Stimulated activated CD4-positive, alpha-beta T cell treated with anti-CD3 and anti-CD28 coated beads, Interleukin-1b, Interleukin-23, amount 100 ng/mL, for 4 hours (primary cell): ENCODE data around the gene TMEM82.

Experiments used
- DNase-seq, 2 donors: peaks; one replicate each; pipeline ENCODE4 v3.0.0-alpha.2; 2020; ENCODE audit warnings: low read depth in 2 of 2

TMEM82 gene

GRCh38 chr1:15756143-15757015, 14.1 kb downstream of the TMEM82 start:
- DNase-seq = no peak

GRCh38 chr1:15757016-15757543, 14.8 kb downstream of the TMEM82 start:
- DNase-seq = no peak

DNA sequence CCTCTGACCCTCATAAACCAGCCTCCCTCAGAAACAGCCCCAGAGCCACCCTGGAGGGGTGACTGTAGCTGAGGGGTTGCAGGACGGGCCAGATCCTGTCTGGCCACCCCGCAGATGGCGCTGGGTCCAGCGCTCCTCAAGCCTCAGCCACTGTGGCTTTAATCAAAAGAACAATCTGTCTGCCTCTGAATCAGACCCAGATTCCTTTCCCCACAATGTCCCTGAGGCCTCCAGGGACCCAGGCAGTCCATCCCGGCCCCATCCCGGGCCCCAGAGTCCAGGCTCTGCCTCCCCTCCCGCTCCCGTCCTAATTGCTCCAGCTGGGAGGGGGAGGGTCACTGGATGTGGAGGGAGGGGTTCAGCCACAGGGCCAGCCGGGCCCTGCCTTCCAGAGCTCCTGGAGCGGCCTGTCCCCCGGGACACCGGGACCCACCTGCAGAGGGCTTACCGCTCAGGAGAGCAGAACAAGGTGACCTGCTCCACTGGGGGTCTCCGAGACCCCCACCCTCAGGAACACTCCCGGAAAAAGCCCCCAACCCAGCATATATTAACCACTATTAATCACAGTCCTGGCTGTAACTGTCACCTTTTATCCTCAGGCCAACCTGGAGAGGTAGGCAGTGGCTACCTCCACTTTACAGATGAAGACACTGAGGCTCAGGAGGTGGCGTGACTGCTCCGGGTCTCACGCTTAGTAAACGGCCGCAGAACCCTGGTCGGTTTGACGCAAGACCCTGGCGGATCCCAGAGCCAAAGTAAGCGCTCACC, 15.5 kb downstream of the TMEM82 start:
- DNase-seq = no peak

DNA sequence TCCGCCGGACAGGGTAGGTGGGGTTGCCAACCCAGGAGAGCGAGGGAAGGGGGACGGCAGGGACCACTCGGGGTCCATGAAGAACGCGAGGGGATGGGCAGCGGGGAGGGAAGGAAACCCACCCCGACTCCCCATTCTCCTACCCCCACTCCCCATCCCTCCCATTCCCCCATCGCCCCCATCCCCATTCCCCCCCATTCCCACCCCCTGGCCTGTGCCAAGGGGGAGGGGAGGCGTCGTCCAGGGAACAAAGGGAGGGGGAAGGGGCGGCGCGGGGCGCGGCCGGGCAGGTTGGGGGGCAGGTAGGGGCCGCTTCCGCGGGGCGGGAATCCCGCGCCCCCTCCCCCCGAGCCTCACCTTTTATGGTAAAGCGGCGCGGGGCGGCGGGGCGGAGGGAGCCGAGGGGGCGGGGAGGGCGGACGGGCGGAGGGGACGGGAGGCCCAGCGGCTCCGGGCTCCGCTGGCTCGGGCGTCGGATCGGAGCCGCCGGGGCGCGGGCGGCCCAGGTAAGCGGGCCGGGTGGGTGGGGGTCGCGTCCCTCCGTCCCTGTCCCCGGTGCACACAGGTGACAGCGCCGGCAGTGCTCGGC, 16.1 kb downstream of the TMEM82 start, which contains the start of gene FBLIM1:
Gene FBLIM1 (plus strand): TSS at position 453 of the 589 bp plus-strand sequence. CDS start 6,189 bp downstream, outside the sequence.
- DNase-seq = no peak

GRCh38 chr1:15758953-15759661, 16.8 kb downstream of the TMEM82 start:
- no peak for DNase-seq

- no peak for DNase-seq
These were observed 18.4 kb downstream of the TMEM82 start for GRCh38 chr1:15760520-15761211.

DNA sequence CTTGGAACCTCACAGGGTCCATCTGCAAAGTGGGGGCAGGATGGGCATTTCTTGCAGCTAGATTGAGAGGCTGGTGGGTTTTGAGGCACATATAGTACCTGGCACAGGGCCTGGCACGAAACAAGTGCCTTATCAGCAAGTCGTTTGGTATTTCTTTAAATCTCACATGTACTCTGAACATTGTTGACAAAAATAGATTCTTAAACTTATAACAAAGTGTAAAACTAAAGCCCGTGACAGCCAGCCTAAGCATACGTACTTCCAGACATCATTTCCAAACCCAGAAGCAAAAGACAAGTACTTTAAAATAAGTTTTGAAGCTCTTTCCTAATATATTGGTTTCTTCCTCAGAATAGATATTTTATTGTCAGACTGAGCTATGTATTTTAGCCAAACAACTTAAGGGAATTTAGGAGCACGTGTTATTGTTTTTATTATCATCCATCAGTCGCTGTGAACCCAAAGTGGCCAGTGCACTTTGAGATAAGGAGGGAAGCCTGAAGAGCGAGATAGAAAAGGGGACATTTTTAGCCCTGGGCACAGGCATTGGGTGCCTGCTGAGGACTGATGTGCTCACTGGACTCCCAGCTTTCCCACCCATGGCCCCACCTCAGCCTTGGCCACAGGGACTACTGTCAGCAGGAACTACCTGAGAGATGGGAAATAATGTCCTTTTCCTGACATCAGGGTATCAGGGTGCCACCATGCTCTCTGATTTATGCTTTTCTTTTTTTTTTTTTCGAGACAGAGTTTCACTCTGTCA, 19.2 kb downstream of the TMEM82 start:
- no peak for DNase-seq

- no peak for DNase-seq
These were observed 20.2 kb downstream of the TMEM82 start for GRCh38 chr1:15762546-15762945.

DNA sequence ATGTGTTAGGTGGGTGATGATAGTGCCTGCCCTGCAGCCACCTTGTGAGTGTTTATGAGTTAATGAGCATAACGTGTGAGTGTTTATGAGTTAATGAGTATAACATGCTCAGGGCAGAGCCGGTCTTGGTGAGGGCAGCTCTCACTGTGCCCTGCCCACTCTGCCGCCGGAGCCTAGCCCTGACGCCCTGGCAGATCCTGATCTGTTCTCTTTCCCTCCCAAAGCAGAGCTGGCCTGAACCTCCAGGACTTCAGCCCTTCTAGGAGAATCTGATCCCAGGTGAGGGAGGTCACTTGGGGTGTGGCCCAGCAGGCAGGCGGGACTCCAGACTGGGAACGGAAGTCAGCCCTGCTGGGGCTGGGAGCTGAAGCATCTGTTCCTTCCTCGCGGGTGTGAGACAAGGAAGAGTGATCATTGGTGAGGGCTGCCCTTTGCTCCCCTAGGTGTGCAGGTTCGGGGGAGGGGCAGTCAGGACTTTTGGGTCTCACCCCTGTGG, 22.0 kb downstream of the TMEM82 start:
- no peak for DNase-seq

DNA sequence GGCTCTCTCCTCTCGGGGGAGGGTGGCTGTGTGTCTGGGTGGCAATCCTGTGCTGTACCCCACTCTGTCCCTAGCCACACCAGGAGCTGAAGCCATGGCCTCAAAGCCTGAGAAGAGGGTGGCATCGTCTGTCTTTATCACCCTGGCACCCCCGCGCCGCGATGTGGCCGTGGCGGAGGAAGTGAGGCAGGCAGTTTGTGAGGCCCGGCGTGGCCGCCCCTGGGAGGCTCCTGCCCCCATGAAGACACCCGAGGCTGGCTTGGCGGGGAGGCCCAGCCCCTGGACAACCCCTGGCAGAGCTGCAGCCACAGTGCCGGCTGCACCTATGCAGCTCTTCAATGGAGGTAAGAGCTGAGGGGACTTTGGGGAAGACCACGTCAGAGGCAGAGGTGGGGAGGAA, 22.6 kb downstream of the TMEM82 start:
- DNase-seq = no peak

- no peak for DNase-seq
These were observed 23.3 kb downstream of the TMEM82 start for GRCh38 chr1:15765495-15766194.

DNA sequence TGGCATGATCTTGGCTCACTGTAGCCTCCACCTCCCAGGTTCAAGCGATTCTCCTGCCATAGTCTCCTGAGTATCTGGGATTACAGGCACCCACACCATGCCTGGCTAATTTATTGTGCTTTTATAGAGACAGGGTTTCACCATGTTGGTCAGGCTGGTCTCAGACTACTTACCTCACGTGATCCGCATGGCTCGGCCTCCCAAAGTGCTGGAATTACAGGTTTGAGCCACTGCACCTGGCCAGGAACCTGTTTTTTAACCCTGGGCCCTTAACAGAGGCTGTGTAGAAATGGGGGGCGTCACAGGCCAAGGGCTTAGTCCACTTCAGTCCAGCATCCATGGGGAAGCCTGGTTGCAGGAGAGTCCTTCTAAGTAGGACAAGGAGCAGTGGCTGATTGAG, 25.6 kb downstream of the TMEM82 start:
- DNase-seq = no peak

DNA sequence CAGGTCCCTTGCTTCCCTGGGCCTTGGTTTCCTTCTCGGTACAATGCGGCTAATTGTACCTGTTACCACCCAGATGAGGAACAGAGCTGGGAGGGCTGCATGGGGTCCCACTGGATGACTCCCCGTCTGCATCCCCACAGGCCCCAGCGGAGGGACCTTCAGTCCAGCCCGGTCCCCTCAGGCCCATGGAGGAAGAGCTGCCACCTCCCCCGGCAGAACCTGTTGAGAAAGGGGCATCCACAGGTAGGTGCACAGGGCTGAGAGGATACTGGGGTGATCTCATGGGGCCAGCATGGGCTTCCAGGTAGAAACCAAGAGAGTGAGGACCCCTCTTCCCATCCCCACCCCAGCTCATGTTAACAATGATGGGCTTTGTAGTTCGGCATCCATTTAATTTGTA, 26.1 kb downstream of the TMEM82 start:
- no peak for DNase-seq

GRCh38 chr1:15770313-15770962, 28.1 kb downstream of the TMEM82 start:
- DNase-seq = no peak

GRCh38 chr1:15771836-15772515, 29.7 kb downstream of the TMEM82 start:
- DNase-seq = no peak

GRCh38 chr1:15775706-15776105, 33.4 kb downstream of the TMEM82 start:
- DNase-seq = no peak

GRCh38 chr1:15777909-15778707, 35.8 kb downstream of the TMEM82 start:
- no peak for DNase-seq
